H1 (cell line): ENCODE data around the gene TOP2B. TPM values are rescaled to one million over a fixed set of nuclear protein-coding genes. Genes with fewer than 3 reads are reported as not detected.

Experiments used
- CBX5 ChIP-seq: fragments of 300-800, 300-1000 bp; sonication (generic); IDR thresholded peaks from 2 replicates; pipeline ENCODE4 v1.7.1; 2016; ENCODE audit warnings: antibody characterized with exemption, low read length, low read depth
- FOSL1 ChIP-seq: IDR thresholded peaks from 2 replicates; pipeline ENCODE4 v1.6.1; 2011; ENCODE audit warnings: mild to moderate bottlenecking, low read depth, low read length, moderate library complexity; ENCODE audit not compliant: insufficient read depth
- JUND ChIP-seq: IDR thresholded peaks from 2 replicates; pipeline ENCODE4 v1.6.1; 2011; ENCODE audit warnings: mild to moderate bottlenecking, improper control_type of control experiment, low read length
- KDM5A ChIP-seq: fragments of 200-600 bp; IDR thresholded peaks from 2 replicates; pipeline ENCODE4 v1.7.1; 2012; ENCODE audit warnings: mild to moderate bottlenecking, low read length, inconsistent platforms, mixed read lengths
- TBP ChIP-seq: IDR thresholded peaks from 2 replicates; pipeline ENCODE4 v1.6.1; 2011; ENCODE audit warnings: low read depth, low read length, improper control_type of control experiment
- TCF12 ChIP-seq: IDR thresholded peaks from 2 replicates; pipeline ENCODE4 v1.6.1; 2011; ENCODE audit warnings: low read depth, mild to moderate bottlenecking, low read length
- polyA plus RNA-seq, 7 experiments: library from polyadenylated mRNA; depleted of rRNA in 3 of 7; stranded (reverse) in 5 of 7; unstranded in 2 of 7; fragments of >200 nt in 5 of 7; fragments of 200-250 nt in 2 of 7; gene quantifications; 1 replicate in 5 of 7; 2 replicates in 1 of 7; 4 replicates in 1 of 7; pipeline versions ENCODE4 v1.2.1 to v1.2.3, GENCODE V29; 2011 to 2013; ENCODE audit warnings: missing spikeins in 2 of 7, mixed read lengths in 2 of 7
- total RNA-seq: library from RNA; stranded (reverse); fragmentation: NEBNext Ultra II Directional; extraction: Animal tissue kit (Norgen Biotek cat#: 25700); gene quantifications from 2 replicates; pipeline ENCODE4 v1.2.1, GENCODE V29; 2021
- TF ChIP-seq, protein P1 (sequence below): fragments of 300-600 bp; sonication (generic); IDR thresholded peaks from 2 replicates; pipeline ENCODE4 v1.7.1; 2012; ENCODE audit warnings: low read length, moderate library complexity, mild to moderate bottlenecking, inconsistent platforms; ENCODE audit not compliant: insufficient replicate concordance
- TF ChIP-seq, protein P2 (sequence below): IDR thresholded peaks from 2 replicates; pipeline ENCODE4 v1.6.1; 2012; ENCODE audit warnings: low read length, inconsistent platforms

Gene TOP2B
- total and polyA plus RNA-seq, 2 of the 8 experiments (the other 6 are each of a cell fraction or from before 2014, with no cell fraction given), result 34.9 to 206 TPM

DNA sequence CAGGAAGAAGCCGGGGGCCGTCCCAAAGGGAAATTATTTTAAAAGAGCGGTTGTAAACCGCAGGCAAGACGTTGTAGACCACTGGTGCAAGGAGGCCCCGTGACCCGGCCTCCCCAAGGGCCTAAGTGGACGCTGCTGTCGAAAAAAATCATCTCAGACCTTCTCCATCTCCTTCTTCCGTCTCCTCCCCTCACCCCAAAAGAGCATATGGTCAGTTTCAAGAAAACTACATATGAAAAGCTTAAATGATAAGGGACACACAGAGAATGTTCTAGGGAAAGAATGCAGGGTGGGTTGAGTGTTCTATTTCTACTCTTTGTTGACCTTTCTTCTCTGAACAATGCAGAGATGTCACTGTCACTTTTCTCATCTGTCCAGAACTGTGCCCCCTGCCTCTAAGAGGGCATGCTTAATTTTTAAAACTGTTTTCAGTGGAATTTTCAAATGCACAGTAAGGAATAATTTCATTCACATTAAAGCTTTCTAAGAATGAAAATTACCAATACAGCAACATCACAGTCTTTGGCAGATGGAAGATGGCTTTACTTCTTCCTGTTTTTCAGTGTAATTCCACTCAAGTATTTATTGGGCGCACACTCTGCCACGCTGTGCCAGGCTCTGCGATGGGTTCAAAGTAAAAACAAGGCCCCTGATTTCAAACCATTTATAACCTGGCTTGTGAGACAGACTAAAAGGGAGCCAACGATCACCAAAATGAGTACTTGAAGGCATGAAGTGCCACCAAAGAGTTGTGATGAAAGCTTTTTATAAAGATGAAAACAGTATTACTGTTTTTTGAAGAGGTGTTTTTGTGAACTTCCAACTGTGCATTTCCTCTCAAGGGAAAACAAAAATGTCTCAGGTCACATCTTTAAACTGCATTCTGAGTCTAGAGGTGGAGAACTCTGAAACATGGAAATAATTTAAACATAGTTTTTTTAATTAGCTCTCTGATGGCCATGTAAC is 891 bp upstream of the TOP2B start (continued):
- TF ChIP-seq, protein P1, sequence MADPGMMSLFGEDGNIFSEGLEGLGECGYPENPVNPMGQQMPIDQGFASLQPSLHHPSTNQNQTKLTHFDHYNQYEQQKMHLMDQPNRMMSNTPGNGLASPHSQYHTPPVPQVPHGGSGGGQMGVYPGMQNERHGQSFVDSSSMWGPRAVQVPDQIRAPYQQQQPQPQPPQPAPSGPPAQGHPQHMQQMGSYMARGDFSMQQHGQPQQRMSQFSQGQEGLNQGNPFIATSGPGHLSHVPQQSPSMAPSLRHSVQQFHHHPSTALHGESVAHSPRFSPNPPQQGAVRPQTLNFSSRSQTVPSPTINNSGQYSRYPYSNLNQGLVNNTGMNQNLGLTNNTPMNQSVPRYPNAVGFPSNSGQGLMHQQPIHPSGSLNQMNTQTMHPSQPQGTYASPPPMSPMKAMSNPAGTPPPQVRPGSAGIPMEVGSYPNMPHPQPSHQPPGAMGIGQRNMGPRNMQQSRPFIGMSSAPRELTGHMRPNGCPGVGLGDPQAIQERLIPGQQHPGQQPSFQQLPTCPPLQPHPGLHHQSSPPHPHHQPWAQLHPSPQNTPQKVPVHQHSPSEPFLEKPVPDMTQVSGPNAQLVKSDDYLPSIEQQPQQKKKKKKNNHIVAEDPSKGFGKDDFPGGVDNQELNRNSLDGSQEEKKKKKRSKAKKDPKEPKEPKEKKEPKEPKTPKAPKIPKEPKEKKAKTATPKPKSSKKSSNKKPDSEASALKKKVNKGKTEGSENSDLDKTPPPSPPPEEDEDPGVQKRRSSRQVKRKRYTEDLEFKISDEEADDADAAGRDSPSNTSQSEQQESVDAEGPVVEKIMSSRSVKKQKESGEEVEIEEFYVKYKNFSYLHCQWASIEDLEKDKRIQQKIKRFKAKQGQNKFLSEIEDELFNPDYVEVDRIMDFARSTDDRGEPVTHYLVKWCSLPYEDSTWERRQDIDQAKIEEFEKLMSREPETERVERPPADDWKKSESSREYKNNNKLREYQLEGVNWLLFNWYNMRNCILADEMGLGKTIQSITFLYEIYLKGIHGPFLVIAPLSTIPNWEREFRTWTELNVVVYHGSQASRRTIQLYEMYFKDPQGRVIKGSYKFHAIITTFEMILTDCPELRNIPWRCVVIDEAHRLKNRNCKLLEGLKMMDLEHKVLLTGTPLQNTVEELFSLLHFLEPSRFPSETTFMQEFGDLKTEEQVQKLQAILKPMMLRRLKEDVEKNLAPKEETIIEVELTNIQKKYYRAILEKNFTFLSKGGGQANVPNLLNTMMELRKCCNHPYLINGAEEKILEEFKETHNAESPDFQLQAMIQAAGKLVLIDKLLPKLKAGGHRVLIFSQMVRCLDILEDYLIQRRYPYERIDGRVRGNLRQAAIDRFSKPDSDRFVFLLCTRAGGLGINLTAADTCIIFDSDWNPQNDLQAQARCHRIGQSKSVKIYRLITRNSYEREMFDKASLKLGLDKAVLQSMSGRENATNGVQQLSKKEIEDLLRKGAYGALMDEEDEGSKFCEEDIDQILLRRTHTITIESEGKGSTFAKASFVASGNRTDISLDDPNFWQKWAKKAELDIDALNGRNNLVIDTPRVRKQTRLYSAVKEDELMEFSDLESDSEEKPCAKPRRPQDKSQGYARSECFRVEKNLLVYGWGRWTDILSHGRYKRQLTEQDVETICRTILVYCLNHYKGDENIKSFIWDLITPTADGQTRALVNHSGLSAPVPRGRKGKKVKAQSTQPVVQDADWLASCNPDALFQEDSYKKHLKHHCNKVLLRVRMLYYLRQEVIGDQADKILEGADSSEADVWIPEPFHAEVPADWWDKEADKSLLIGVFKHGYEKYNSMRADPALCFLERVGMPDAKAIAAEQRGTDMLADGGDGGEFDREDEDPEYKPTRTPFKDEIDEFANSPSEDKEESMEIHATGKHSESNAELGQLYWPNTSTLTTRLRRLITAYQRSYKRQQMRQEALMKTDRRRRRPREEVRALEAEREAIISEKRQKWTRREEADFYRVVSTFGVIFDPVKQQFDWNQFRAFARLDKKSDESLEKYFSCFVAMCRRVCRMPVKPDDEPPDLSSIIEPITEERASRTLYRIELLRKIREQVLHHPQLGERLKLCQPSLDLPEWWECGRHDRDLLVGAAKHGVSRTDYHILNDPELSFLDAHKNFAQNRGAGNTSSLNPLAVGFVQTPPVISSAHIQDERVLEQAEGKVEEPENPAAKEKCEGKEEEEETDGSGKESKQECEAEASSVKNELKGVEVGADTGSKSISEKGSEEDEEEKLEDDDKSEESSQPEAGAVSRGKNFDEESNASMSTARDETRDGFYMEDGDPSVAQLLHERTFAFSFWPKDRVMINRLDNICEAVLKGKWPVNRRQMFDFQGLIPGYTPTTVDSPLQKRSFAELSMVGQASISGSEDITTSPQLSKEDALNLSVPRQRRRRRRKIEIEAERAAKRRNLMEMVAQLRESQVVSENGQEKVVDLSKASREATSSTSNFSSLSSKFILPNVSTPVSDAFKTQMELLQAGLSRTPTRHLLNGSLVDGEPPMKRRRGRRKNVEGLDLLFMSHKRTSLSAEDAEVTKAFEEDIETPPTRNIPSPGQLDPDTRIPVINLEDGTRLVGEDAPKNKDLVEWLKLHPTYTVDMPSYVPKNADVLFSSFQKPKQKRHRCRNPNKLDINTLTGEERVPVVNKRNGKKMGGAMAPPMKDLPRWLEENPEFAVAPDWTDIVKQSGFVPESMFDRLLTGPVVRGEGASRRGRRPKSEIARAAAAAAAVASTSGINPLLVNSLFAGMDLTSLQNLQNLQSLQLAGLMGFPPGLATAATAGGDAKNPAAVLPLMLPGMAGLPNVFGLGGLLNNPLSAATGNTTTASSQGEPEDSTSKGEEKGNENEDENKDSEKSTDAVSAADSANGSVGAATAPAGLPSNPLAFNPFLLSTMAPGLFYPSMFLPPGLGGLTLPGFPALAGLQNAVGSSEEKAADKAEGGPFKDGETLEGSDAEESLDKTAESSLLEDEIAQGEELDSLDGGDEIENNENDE, result no peak
- TF ChIP-seq TCF12 (no peak), TBP (no peak), KDM5A (no peak), JUND (no peak), FOSL1 (no peak), CBX5 (no peak)
- TF ChIP-seq, protein P2, sequence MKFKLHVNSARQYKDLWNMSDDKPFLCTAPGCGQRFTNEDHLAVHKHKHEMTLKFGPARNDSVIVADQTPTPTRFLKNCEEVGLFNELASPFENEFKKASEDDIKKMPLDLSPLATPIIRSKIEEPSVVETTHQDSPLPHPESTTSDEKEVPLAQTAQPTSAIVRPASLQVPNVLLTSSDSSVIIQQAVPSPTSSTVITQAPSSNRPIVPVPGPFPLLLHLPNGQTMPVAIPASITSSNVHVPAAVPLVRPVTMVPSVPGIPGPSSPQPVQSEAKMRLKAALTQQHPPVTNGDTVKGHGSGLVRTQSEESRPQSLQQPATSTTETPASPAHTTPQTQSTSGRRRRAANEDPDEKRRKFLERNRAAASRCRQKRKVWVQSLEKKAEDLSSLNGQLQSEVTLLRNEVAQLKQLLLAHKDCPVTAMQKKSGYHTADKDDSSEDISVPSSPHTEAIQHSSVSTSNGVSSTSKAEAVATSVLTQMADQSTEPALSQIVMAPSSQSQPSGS, result no peak
